GM08714 (cell line): ENCODE results near the gene JAG2.

ENCODE experiments used
- H3K4me3 ChIP-seq: fragments of 200-500 bp; sonication (Bioruptor generic); 2 replicates; pipeline ENCODE4 v1.5.1; 2014; ENCODE audit warnings: mild to moderate bottlenecking, low read length, inconsistent platforms
- ZNF274 ChIP-seq: IDR thresholded peaks from 2 replicates; pipeline ENCODE4 v1.6.1; 2012; ENCODE audit warnings: mild to moderate bottlenecking, low read depth, low read length

Gene JAG2

DNA sequence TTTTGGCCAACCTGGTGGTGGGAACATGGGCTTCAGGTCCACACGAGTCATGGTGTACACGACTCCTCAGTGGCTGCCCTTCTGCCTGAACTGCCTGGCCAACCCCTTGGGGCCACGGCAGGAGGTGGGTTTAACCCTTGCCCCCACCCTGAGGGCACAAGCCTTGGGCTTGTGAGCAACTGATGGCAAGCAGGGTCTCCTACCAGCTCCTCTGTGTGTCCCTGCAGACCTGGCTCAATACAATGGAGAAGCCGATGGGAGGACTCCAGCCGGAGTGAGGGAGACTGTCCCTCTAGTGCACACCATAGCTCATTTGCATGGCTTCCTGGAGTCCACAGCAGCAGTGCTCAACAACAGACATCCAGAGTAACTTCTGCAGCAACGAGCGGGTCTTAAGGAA is 28.0 kb downstream of the JAG2 start:
- H3K4me3 ChIP-seq = no peak overlapping the region
- no peak for TF ChIP-seq ZNF274

DNA sequence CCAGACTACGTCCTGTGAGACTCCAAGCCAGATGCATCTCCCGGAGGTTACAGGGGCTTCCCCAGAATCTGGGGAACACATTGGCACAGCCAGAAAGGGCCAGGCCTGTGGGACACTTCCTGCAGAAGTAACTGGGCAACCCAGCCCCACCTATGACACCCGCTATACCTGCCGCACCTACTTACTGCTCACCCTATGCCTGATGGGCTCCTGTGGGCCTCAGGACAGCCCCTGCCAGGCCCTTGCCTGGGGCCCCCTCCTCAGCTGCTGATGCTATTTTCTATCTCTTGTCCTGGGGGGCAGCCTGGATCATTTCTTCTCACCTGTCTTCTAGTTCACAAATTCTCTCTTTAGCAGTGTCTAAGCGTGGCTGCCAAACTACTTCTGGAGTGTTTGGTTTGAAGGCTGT is 28.7 kb downstream of the JAG2 start:
- H3K4me3 ChIP-seq = no peak overlapping the region
- TF ChIP-seq ZNF274 = no peak

DNA sequence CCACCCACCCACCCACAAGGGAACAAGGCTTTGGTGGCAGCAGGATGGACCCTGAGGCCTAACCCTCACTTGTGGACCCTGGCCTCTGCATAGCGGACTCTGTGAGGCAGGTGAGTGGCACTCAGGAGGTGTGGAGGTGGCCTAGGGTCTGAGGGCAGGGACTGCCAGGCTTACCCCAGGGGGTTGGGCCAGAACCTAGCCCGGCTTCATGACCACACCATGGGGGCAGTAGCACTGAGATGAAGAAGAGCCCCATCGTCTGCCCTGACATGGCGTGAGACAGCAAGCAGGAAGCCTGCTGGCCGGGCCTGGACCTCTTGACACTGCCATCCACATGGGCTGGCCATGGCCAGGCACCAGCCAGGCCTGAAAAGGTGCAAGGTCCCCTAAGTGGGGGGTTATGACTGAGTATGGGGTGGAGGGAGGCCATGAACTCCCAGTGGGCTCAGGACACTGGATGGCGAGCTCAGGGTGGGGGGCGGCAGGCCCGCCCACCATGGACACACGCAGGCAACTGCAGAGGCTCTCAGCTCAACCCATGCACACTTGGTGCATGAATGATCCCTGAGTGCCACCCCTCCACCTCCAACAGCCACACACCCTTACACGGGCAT is 29.3 kb downstream of the JAG2 start:
- TF ChIP-seq ZNF274 = no peak
- no peak overlapping the region for H3K4me3 ChIP-seq

DNA sequence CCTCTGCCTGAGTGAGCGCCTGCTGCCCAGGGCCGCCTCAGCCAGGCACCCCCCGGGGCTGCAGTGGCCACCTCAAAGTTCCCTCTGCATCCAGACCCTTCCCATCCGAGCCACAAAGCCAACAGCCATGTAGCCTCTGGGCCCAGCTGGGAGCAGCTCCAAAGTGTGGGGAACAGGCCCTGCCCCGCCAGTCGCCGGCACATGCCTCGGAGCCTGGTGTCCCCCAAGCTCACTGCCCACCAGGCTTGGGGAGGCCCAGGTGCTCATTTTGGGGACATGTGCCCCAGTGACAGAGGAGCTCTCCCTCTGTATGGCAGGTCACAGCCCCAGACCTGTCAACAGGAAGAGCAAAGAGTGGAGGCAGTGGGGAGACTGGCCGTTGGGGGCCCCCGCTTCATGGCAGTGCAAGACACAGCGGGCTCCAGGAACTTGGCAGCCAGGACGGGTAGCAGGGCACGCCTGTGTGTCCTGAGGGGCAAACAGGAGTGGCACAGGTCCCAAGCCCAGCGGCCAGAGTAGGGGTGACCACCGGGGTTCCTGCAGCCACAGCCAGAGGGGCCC is 29.9 kb downstream of the JAG2 start:
- no peak overlapping the region for H3K4me3 ChIP-seq
- no peak for TF ChIP-seq ZNF274

DNA sequence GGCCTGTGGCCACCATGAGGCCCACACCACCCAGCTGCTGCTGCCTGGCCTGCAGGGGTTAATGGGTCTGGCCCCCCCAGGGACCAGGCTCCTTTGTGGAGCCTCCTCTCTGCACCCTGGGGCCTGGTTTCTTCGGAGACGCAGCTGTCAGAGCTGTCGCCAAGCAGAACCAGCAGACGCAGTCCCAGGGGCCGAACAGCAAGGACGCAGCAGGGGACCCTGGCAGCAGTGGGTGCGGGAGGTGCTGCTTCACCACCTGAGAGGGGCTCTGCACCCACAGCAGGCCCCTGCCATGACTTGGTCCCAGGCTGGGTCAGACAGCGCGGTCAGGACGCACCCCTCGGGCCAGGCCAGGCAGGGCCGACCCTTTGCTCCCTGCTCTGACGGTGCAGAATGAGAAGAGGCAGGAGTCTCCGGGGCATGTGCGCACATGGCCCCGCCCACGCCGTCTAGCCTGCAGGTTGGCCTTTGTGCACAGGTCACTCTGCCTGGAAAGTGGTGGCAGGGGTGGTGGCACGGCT is 30.5 kb downstream of the JAG2 start:
- no peak for TF ChIP-seq ZNF274
- H3K4me3 ChIP-seq = no peak overlapping the region

DNA sequence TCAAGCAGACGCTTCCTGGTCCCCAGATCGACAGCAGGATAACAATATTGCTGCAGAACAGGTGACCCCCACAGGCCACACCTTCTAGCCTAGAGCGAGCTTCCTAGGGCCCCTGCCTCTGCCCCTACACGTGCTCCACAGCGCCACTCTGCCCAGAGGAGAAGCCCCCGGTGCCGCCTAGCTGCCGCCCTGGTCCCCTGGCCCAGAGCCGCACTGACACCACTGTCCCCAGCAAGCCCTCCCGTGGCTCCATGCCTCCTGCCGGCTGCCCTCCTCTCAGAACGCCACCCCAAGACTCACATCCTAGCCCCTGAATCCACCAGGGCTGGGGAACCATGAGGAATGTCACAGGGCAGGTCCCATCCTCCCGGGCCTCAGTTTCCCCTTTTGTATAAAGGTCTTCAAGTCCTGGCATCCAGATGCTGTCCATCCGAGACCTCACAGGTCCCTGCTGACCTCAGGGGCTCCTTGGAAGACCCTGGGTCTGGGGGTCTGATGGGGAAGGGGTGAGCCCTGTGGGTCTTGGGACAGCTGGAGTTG is 31.0 kb downstream of the JAG2 start:
- no peak for TF ChIP-seq ZNF274
- no peak overlapping the region for H3K4me3 ChIP-seq

DNA sequence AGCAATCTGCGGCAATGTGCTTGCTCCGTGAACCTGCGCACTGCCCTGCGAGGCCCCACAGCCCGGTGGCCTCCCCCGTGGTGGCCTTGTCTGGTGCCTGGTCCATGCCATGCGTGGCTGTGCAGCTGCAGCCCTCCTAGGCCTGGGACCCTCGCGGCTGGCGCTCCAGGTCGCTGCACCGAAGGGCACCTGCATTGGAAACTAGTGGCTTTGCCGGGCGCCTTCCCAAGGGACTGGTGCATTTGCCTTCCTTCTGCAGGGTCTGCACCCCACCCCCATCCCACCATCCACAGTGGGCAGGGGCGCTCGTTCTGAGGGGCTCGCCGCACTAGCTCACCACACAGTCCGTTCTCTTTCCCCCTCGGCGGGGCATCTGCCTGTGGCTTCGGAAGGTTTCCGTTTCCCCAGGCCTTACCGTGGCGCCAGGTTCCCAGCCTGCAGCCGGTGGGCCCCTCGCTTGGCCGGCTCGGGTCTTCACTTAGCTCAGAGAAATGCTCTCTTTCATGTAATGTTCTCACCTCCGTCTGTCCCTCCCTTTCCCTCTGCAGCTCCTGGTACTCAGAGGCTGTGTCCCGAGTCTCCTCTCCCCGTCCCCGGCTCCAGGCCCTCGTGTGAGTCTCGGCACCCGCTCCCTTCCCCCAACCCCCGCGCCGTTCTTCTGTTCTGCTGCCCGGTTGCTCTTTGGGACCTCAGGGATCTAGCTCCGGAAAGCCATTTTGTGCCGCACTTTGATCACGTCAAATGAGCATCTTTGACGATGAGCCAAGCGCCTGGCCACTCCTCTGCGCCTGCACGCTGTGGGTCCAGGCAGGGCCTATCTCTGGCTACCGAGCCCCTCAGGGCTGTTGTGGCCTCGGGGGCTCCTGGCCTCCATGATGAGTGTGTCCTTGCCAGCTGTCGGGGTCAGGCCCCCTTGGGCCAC is 31.9 kb downstream of the JAG2 start:
- TF ChIP-seq ZNF274 = no peak
- H3K4me3 ChIP-seq = no peak overlapping the region

DNA sequence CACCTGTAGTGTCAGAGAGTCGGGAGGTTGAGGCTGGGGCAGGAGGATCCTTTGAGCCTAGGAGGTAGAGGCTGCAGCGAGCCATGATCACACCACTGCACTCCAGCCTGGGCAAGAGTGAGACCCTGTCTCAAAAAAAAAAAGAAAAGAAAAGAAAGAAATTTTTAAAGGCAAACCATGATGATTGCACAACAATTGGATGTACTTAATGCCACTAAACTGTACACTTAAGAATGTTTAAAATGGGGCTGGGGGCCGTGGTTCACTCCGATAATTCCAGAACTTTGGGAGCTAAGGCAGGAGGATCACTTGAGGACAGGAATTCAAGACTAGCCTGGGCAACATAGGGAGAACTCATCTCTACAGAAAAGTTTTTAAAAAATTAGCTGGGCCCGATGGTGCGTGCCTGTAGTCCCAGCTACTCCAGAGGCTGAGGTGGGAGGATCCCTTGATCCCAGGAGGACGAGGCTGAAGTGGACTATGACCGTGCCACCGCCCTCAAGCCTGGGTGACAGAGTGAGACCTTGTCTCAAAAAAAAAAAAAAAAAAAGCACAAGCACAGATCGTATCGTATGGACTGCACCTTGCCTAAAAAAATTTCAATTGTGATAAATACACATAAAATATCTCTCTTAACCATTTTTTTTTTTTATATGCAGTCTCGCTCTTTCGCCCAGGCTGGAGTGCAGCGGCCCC is 32.7 kb downstream of the JAG2 start:
- no peak overlapping the region for H3K4me3 ChIP-seq
- TF ChIP-seq ZNF274 = no peak

DNA sequence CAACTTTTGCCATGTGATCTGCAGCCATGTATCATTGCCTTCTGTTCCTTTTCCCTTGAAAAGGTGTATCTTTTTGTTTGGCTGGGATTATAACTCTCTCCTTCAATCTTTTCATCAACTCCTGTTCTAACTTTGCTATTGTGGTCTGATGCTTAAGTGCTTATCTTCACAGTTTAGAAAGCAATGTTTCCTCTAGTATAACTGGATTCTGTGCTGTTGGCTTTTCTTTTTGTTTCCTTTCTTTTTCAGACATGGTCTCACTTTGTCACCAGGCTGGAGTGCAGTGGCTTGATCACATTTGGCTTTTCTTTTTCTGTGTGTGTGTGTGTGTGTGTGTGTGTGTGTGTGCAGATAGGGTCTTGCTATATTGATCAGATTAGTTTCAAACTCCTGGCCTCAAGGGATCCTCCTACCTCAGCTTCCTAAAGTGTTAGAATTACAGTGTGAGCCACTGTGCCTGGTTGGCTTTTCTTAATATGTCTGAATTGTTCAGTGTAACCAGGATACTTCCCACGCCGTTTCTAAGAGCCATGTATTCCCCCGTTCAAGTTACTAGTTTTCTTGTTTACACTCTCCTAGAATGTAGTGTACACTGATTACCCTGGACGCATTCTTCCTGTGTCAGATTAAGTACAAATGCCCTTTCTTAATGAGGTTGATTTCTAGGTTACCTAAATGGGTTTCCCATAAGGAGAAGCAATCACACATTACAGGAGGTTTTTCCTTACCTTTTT is 35.5 kb downstream of the JAG2 start:
- H3K4me3 ChIP-seq = no peak overlapping the region
- no peak for TF ChIP-seq ZNF274

DNA sequence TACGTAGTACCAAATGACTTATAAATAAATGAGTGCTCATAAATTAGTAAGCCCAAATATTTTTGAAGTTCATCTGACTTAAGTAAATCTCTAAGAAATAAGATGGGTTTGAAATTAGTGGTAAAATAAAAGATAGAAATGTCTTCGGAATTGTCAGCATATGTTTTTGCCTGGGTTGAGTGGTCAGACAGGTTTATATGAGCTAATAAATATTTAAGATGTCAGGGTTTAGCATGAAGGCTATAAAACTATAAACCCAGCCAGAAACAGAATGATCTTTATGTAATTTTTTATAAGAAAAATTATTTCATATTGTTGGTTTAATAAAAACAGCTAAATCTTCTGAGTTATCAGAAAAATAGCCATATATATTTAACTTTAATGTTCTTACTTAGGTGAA is 37.3 kb downstream of the JAG2 start:
- no peak overlapping the region for H3K4me3 ChIP-seq
- no peak for TF ChIP-seq ZNF274

DNA sequence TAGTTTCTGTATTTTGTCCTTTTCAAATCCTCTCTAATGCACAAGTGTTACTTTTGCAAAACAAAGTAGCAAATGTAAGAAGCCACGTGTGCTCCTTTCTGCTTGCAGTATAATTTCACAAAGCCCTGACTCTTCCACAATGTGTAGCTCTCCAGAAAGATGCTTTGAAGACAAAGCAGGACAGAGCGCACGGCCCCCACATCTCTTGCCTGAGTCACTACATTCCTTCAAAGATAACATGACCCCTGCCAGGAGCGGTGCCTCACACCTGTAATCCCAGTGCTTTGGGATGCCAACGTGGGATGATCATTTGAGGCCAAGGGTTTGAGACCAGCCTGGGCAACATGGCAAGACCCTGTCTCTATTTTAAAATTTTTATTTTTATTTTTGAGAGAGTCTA is 40.5 kb downstream of the JAG2 start:
- no peak overlapping the region for H3K4me3 ChIP-seq
- no peak for TF ChIP-seq ZNF274

DNA sequence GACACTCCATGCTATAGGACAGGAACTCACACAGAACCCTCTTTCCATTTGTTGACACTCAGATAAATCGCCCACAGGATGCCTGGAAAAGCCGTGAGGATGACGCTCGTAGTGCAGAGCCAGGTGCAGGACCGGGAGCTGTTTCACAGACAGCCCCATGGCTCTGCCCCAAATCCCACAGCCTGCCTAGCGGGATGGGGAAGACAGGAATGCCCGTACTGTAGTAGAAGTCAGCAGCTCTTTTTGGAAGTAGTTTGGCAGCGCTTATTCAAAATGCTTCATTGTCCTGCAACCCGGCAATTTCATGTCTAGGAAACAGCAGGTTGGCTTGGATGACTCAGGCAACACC is 41.6 kb downstream of the JAG2 start:
- no peak for TF ChIP-seq ZNF274
- H3K4me3 ChIP-seq = no peak overlapping the region

DNA sequence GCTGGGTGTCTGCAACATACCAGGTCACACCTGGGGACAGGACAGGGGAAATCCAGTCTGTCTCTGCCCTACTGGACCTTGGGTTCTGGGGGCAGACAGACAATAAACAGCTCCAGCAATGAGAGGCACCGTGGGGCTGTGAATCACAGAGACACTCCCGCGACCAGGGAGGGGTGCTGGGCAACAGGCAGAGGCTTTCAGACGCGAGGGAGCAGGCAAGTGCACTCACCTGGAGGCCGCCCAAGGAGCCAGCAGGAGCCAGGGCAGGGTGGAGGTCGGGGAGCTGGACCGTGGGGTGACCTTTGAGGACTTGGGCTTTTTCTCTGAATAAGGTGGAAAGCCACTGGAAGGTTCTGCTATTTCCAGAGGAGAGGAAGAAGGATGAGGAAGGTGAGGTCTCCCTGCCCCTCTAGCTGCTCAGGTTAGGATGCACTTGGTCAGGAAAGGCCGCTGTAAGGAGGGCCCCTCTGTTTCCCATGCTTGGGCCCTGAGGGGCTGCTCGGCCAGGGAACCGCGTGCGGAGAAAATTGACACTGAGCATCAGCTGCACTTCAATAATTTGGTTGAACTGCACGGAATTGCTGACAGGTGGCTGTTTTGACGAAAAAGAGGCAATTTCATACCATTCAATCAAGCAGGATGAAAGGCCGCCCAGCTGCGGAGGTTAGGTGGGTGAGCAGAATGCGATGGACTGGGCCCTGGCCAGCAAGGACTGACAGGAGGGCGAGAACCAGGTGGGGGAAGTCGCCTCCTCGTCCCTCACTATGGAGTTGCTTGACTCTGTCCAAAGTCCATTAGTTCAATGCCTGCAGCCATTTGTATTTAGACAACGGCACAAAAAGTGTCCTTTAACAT is 42.2 kb downstream of the JAG2 start:
- TF ChIP-seq ZNF274 = no peak
- no peak overlapping the region for H3K4me3 ChIP-seq
